Measurements from ENCODE around the gene FLNB. TPM values are rescaled to one million over a fixed set of nuclear protein-coding genes. Genes with fewer than 3 reads are reported as not detected.

FLNB gene
- total and polyA plus RNA-seq, 2 of the 13 experiments (the other 11 are each of a cell fraction or from before 2014, with no cell fraction given), result 106 to 130 TPM

Other genes with a start within 250 kb of the FLNB start
- gene DNASE1L3, start 202.6 kb downstream of the FLNB start, total RNA-seq (2016; rRNA removed; fragmentation: Illumina TruSeq; extraction: Trizol), result 0.55 and 0.86 TPM in 2 replicates
- gene DNASE1L3, start 202.6 kb downstream of the FLNB start, polyA plus RNA-seq (2011; rRNA removed), result 1.0 and 1.7 TPM in 2 replicates
- gene ABHD6, start 229.4 kb downstream of the FLNB start, total RNA-seq (2016; rRNA removed; fragmentation: Illumina TruSeq; extraction: Trizol), result 5.7 and 9.0 TPM in 2 replicates
- gene ABHD6, start 229.4 kb downstream of the FLNB start, polyA plus RNA-seq (2011; rRNA removed), result 16.5 and 17.2 TPM in 2 replicates